IMR-90 (cell line): ENCODE measurements around the gene AS3MT. TPM values are rescaled to one million over a fixed set of nuclear protein-coding genes. Genes with fewer than 3 reads are reported as not detected.

ENCODE experiments used
- ATAC-seq: fragments of 200-7000 bp; cut with Tn5 transposase; 2 replicates; pipeline ENCODE4 v1.9.1; 2020; ENCODE audit warnings: low read depth, mild to moderate bottlenecking, moderate library complexity
- BruUV-seq: library from RNA; stranded (reverse); fragments of 400-500 nt; replicated peaks from 2 replicates; lab custom pipeline; 2021; lab: Mats Ljungman, UMichigan
- CTCF ChIA-PET: fragments of 300-600 bp; formaldehyde crosslinking; extraction: SDS; loops from one replicate; lab custom pipeline; 2021; ENCODE audit warnings: antibody characterized with exemption; lab: Yijun Ruan, JAX
- POLR2A ChIA-PET: fragments of 300-600 bp; sonication (Branson Sonifier 250); formaldehyde crosslinking; loops from one replicate; lab custom pipeline; 2022; ENCODE audit warnings: antibody characterized with exemption; ENCODE audit not compliant: unreplicated experiment; lab: Charles Lee
- DNase-seq: peaks from one replicate; pipeline ENCODE4 v3.0.0; 2013
- H2AFZ ChIP-seq: replicated peaks from 2 replicates; pipeline ENCODE3; 2013; ENCODE audit warnings: low read length, mild to moderate bottlenecking; ENCODE audit not compliant: poor library complexity
- H2AK5ac ChIP-seq: 2 replicates; pipeline ENCODE4 v1.6.1; 2013; ENCODE audit warnings: low read depth, low read length, inconsistent platforms
- H2AK9ac ChIP-seq: replicated peaks from 2 replicates; pipeline ENCODE3; 2013; ENCODE audit warnings: mild to moderate bottlenecking, low read depth, low read length, moderate library complexity; ENCODE audit not compliant: poor library complexity
- H2BK120ac ChIP-seq: 2 replicates; pipeline ENCODE4 v1.6.1; 2013; ENCODE audit warnings: low read depth, low read length, inconsistent platforms
- H2BK15ac ChIP-seq: 3 replicates; pipeline ENCODE4 v1.6.1; 2013; ENCODE audit warnings: low read depth, low read length, inconsistent platforms
- H2BK20ac ChIP-seq: 2 replicates; pipeline ENCODE4 v1.6.1; 2013; ENCODE audit warnings: low read depth, mild to moderate bottlenecking, inconsistent platforms, low read length, moderate library complexity
- H2BK5ac ChIP-seq: 2 replicates; pipeline ENCODE4 v1.6.1; 2013; ENCODE audit warnings: mild to moderate bottlenecking, low read depth, low read length, inconsistent platforms; ENCODE audit not compliant: poor library complexity, severe bottlenecking
- H3K14ac ChIP-seq: replicated peaks from 2 replicates; pipeline ENCODE4 v1.6.1; 2013; ENCODE audit warnings: low read depth, low read length, inconsistent platforms
- H3K18ac ChIP-seq: 2 replicates; pipeline ENCODE4 v1.6.1; 2013; ENCODE audit warnings: low read depth, low read length, control low read depth
- H3K23ac ChIP-seq: 2 replicates; pipeline ENCODE4 v1.6.1; 2013; ENCODE audit warnings: low read depth, low read length, inconsistent platforms
- H3K27ac ChIP-seq: 2 replicates; pipeline ENCODE4 v1.5.1; 2013; ENCODE audit warnings: mild to moderate bottlenecking, control low read depth, low read length; ENCODE audit not compliant: insufficient read depth
- H3K27me3 ChIP-seq: 2 replicates; pipeline ENCODE4 v1.6.1; 2013; ENCODE audit warnings: low read length; ENCODE audit not compliant: control insufficient read depth, insufficient read depth
- H3K36me3 ChIP-seq: 2 replicates; pipeline ENCODE4 v1.6.1; 2013; ENCODE audit warnings: low read length, mixed read lengths; ENCODE audit not compliant: control insufficient read depth, insufficient read depth
- H3K4ac ChIP-seq: 2 replicates; pipeline ENCODE4 v1.6.1; 2013; ENCODE audit warnings: low read depth, low read length, inconsistent platforms
- H3K4me1 ChIP-seq: 2 replicates; pipeline ENCODE4 v1.6.1; 2013; ENCODE audit warnings: low read length, mixed read lengths; ENCODE audit not compliant: control insufficient read depth, insufficient read depth
- H3K4me2 ChIP-seq: 2 replicates; pipeline ENCODE4 v1.6.1; 2013; ENCODE audit warnings: low read depth, mild to moderate bottlenecking, control low read depth, low read length, moderate library complexity
- H3K4me3 ChIP-seq: 2 replicates; pipeline ENCODE4 v1.5.1; 2013; ENCODE audit warnings: low read depth, mild to moderate bottlenecking, control low read depth, low read length, moderate library complexity; ENCODE audit not compliant: insufficient read depth
- H3K56ac ChIP-seq: 2 replicates; pipeline ENCODE4 v1.6.1; 2013; ENCODE audit warnings: low read length, inconsistent platforms; ENCODE audit not compliant: insufficient read depth; ENCODE audit errors: extremely low read depth
- H3K79me1 ChIP-seq, 2 experiments: 2 replicates each; pipeline ENCODE4 v1.6.1; 2013; ENCODE audit warnings: low read length in 2 of 2, inconsistent platforms in 1 of 2, low read depth in 1 of 2
- H3K9ac ChIP-seq: 2 replicates; pipeline ENCODE4 v1.6.1; 2013; ENCODE audit warnings: low read depth, low read length, control low read depth
- H3K9me1 ChIP-seq: 2 replicates; pipeline ENCODE4 v1.6.1; 2013; ENCODE audit warnings: low read length, inconsistent platforms; ENCODE audit not compliant: insufficient read depth
- H3K9me3 ChIP-seq: 2 replicates; pipeline ENCODE4 v1.6.1; 2013; ENCODE audit warnings: low read length; ENCODE audit not compliant: control insufficient read depth, insufficient read depth
- H4K20me1 ChIP-seq: 2 replicates; pipeline ENCODE4 v1.6.1; 2013; ENCODE audit warnings: low read length, inconsistent platforms; ENCODE audit not compliant: insufficient read depth
- H4K5ac ChIP-seq: 2 replicates; pipeline ENCODE4 v1.6.1; 2013; ENCODE audit warnings: mild to moderate bottlenecking, low read depth, low read length, control low read depth
- H4K8ac ChIP-seq, 2 experiments: 2 replicates each; pipeline ENCODE4 v1.6.1; 2013; ENCODE audit warnings: low read depth in 2 of 2, low read length in 2 of 2, control low read depth in 1 of 2, inconsistent platforms in 1 of 2
- H4K91ac ChIP-seq: 2 replicates; pipeline ENCODE4 v1.6.1; 2013; ENCODE audit warnings: low read depth, low read length, inconsistent platforms; ENCODE audit not compliant: insufficient read depth
- BHLHE40 ChIP-seq: fragments of 150-350 bp; IDR thresholded peaks from 2 replicates; pipeline ENCODE4 v1.6.1; 2016; ENCODE audit warnings: mild to moderate bottlenecking, low read depth, low read length
- CEBPB ChIP-seq: IDR thresholded peaks from 2 replicates; pipeline ENCODE4 v1.6.1; 2012; ENCODE audit warnings: low read depth, low read length, improper control_type of control experiment
- RFX5 ChIP-seq: IDR thresholded peaks from 2 replicates; pipeline ENCODE4 v1.8.0; 2012; ENCODE audit warnings: low read depth, mild to moderate bottlenecking, low read length, moderate library complexity
- WGBS, 2 experiments: methylation state at CpG; one replicate each; pipeline versions ENCODE4 v1.1.5 to v1.1.7; 2013; ENCODE audit warnings: missing lambda C conversion rate in 2 of 2; ENCODE audit not compliant: insufficient read length in 1 of 2; ENCODE audit errors: extremely low coverage in 2 of 2; 5-methylcytosine and 5-hydroxymethylcytosine counted together
- dilution Hi-C: fragments of 300-500 bp; cut with HindIII; formaldehyde crosslinking; loops from one replicate; pipeline ENCODE4 v1.14.3; 2018; ENCODE audit warnings: low sequenced_read_pairs; ENCODE audit not compliant: unreplicated experiment
- in situ Hi-C: fragments of 300-500 bp; cut with MboI; formaldehyde crosslinking; loops from 3 replicates; pipeline ENCODE4 v1.14.3; 2019; ENCODE audit warnings: low sequenced_read_pairs, inconsistent platforms, mixed read lengths
- intact Hi-C: fragments of 100-400 bp; cut with micrococcal nuclease; formaldehyde crosslinking; loops from 2 replicates; pipeline ENCODE4 v1.10.0; 2022
- polyA plus RNA-seq, 3 experiments: library from polyadenylated mRNA; depleted of rRNA; stranded (reverse); fragments of >200 nt; gene quantifications; 2 replicates each; pipeline ENCODE4 v1.2.3, GENCODE V29; 2012; ENCODE audit warnings: low replicate concordance in 1 of 3
- total RNA-seq: library from RNA; depleted of rRNA; stranded (reverse); fragments of >200 nt; gene quantifications from 2 replicates; pipeline ENCODE4 v1.2.3, GENCODE V29; 2012
- TF ChIP-seq, protein P1 (sequence below): fragments of 150-350 bp; IDR thresholded peaks from 2 replicates; pipeline ENCODE4 v1.6.1; 2017; ENCODE audit warnings: mild to moderate bottlenecking, antibody characterized with exemption, low read length, low read depth

Gene AS3MT
- total and polyA plus RNA-seq, 2 of the 4 experiments (the other 2 are of a cell fraction): 2.7 to 3.6 TPM

DNA sequence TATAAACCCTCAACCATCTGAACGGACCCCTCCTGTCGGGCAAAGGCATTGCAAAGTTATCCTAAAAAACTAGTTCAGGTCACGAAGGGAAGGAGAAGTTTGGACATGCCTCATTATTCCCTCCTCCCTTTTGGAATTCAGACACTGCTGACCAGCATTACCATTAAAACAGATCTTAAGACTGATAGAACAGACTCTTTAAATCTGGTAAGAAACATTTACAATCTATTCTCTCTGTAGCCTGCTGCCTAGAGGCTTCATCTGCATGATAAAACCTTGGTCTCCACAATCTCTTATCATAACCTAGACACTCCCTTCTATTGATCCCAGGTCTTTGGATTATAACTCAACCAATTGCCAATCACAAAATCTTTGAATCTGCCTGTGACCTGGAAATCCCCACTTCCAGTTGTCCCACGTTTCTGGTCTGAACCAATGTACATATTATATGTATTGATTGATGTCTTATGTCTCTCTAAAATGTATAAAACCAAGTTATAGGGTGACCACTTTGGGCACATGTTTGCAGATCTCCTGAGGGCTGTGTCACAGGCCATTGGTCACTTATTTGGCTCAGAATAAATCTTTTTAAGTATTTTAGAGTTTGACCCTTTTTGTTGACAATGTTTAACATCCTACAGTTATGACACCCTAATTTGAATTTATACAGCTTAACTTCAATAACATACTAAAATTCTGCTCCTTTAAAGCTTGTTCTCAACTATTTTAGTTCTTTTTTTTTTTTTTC is 25.4 kb downstream of the AS3MT start:
- intact Hi-C loops (no loop called here), dilution Hi-C loops (no loop called here), in situ Hi-C loops (no loop called here)
- CTCF ChIA-PET: interaction anchor here (0.7 kb wide), 1 partner anchor 23 kb away, joined by 3 read pairs; the partner anchor contains the start of gene CNNM2
- Histone ChIP-seq H3K9me1 (no peaks in the 10 kb centered on the region), H3K14ac (no peak overlapping the region), H3K56ac (no peak overlapping the region), H4K91ac (no peak overlapping the region), H2BK5ac (no peak overlapping the region), H3K36me3 (no peaks in the 10 kb centered on the region), H3K79me1 (no peaks in the 10 kb centered on the region), H3K27me3 (no peaks in the 10 kb centered on the region), H3K23ac (no peak overlapping the region), H2BK15ac (no peak overlapping the region), H3K4me1 (no peaks in the 10 kb centered on the region), H4K5ac (no peak overlapping the region), H2BK20ac (no peak overlapping the region), H3K4me3 (no peak overlapping the region), H4K20me1 (no peaks in the 10 kb centered on the region), H3K18ac (no peak overlapping the region), H2AK5ac (no peak overlapping the region), H2AFZ (no peak overlapping the region), H3K4me2 (no peak overlapping the region), H3K9ac (no peak overlapping the region), H3K27ac (no peak overlapping the region), H4K8ac (no peak overlapping the region), H3K9me3 (no peaks in the 10 kb centered on the region), H2BK120ac (no peak overlapping the region), H2AK9ac (no peak overlapping the region), H3K4ac (no peak overlapping the region)
- no peak for DNase-seq
- WGBS, 2 experiments: 100% methylated on average over 1 of the region's 4 CpGs; no CpG with 5 or more reads in 1 of the 2 experiments
- POLR2A ChIA-PET: no interaction called here
- TF ChIP-seq CEBPB (no peak), BHLHE40 (no peak), RFX5 (no peak)
- TF ChIP-seq, protein P1, sequence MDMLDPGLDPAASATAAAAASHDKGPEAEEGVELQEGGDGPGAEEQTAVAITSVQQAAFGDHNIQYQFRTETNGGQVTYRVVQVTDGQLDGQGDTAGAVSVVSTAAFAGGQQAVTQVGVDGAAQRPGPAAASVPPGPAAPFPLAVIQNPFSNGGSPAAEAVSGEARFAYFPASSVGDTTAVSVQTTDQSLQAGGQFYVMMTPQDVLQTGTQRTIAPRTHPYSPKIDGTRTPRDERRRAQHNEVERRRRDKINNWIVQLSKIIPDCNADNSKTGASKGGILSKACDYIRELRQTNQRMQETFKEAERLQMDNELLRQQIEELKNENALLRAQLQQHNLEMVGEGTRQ: no peak
- no TSS peak for BruUV-seq
- ATAC-seq: no peak
